HepG2 (cell line): ENCODE results near the gene LMAN1L. TPM values are rescaled to one million over a fixed set of nuclear protein-coding genes. Genes with fewer than 3 reads are reported as not detected.

Experiments
- BCL6 ChIP-seq: IDR thresholded peaks from 2 replicates; pipeline ENCODE4 v1.6.1; 2016; ENCODE audit warnings: missing genetic modification reagents, missing compliant biosample characterization
- CEBPG ChIP-seq: IDR thresholded peaks from 2 replicates; pipeline ENCODE4 v1.6.1; 2016
- CENPT ChIP-seq: sonication (generic); formaldehyde crosslinking; IDR thresholded peaks from 2 replicates; pipeline ENCODE4 v1.8.0; 2022; ENCODE audit warnings: low read depth, mild to moderate bottlenecking, moderate library complexity, missing genetic modification reagents
- CREB1 ChIP-seq, 2 experiments: fragments of 450-650 bp in 1 of 2; IDR thresholded peaks; 2 replicates each; pipeline ENCODE4 v1.6.1; 2016 to 2017; ENCODE audit warnings: control low read depth in 1 of 2, mild to moderate bottlenecking in 1 of 2, missing compliant biosample characterization in 1 of 2, missing genetic modification characterization in 1 of 2
- ELF3 ChIP-seq: IDR thresholded peaks from 2 replicates; pipeline ENCODE4 v1.6.1; 2016; ENCODE audit warnings: missing genetic modification reagents, missing compliant biosample characterization
- HNRNPL ChIP-seq: fragments of 200-400 bp; formaldehyde crosslinking; IDR thresholded peaks from 2 replicates; pipeline ENCODE4 v1.6.1; 2017; ENCODE audit warnings: mild to moderate bottlenecking, low read depth, low read length
- HOXA3 ChIP-seq: sonication (generic); formaldehyde crosslinking; IDR thresholded peaks from 2 replicates; pipeline ENCODE4 v1.5.0; 2020; ENCODE audit warnings: missing genetic modification reagents
- KDM2A ChIP-seq: sonication (generic); formaldehyde crosslinking; IDR thresholded peaks from 2 replicates; pipeline ENCODE4 v1.4.0; 2020; ENCODE audit warnings: low read depth, missing genetic modification reagents, borderline replicate concordance
- MIXL1 ChIP-seq: IDR thresholded peaks from 2 replicates; pipeline ENCODE4 v1.6.1; 2016
- MYNN ChIP-seq: sonication (generic); formaldehyde crosslinking; IDR thresholded peaks from 2 replicates; pipeline ENCODE4 v1.4.0; 2020; ENCODE audit warnings: mild to moderate bottlenecking, low read depth, missing genetic modification reagents
- NFIC ChIP-seq: IDR thresholded peaks from 2 replicates; pipeline ENCODE4 v1.6.1; 2012; ENCODE audit warnings: mild to moderate bottlenecking, low read length, inconsistent platforms
- ONECUT2 ChIP-seq: sonication (generic); formaldehyde crosslinking; IDR thresholded peaks from 2 replicates; pipeline ENCODE4 v1.4.0; 2020; ENCODE audit warnings: missing genetic modification reagents
- POLR2AphosphoS2 ChIP-seq: IDR thresholded peaks from 2 replicates; pipeline ENCODE4 v1.6.1; 2011; ENCODE audit warnings: low read depth, low read length, improper control_type of control experiment
- SMAD1 ChIP-seq: sonication (generic); formaldehyde crosslinking; IDR thresholded peaks from 2 replicates; pipeline ENCODE4 v1.4.0; 2020; ENCODE audit warnings: missing genetic modification reagents, low read depth, mild to moderate bottlenecking, borderline replicate concordance
- SRSF9 ChIP-seq: fragments of 200-400 bp; formaldehyde crosslinking; IDR thresholded peaks from 2 replicates; pipeline ENCODE4 v1.6.1; 2018; ENCODE audit warnings: borderline replicate concordance, mild to moderate bottlenecking, low read depth, low read length; ENCODE audit not compliant: insufficient read depth, poor library complexity, severe bottlenecking
- ZBTB26 ChIP-seq: IDR thresholded peaks from 2 replicates; pipeline ENCODE4 v1.6.1; 2016; ENCODE audit warnings: missing compliant biosample characterization, missing genetic modification reagents, borderline replicate concordance
- ZIK1 ChIP-seq: sonication (generic); formaldehyde crosslinking; IDR thresholded peaks from 2 replicates; pipeline ENCODE4 v1.5.0; 2020; ENCODE audit warnings: mild to moderate bottlenecking, low read depth, missing genetic modification reagents, borderline replicate concordance
- ZNF260 ChIP-seq: sonication (generic); formaldehyde crosslinking; IDR thresholded peaks from 2 replicates; pipeline ENCODE4 v1.4.0; 2020; ENCODE audit warnings: missing genetic modification reagents, low read depth, mild to moderate bottlenecking, borderline replicate concordance
- ZNF337 ChIP-seq: sonication (generic); formaldehyde crosslinking; IDR thresholded peaks from 2 replicates; pipeline ENCODE4 v1.5.1; 2020; ENCODE audit warnings: missing genetic modification reagents, low read depth, mild to moderate bottlenecking, borderline replicate concordance
- ZNF567 ChIP-seq: sonication (generic); formaldehyde crosslinking; IDR thresholded peaks from 2 replicates; pipeline ENCODE4 v1.8.1; 2023; ENCODE audit warnings: mild to moderate bottlenecking, missing genetic modification reagents, borderline replicate concordance
- ZNF589 ChIP-seq: sonication (generic); formaldehyde crosslinking; conservative IDR thresholded peaks from 2 replicates; pipeline ENCODE4 v1.8.0; 2022; ENCODE audit warnings: mild to moderate bottlenecking, moderate library complexity, missing genetic modification reagents
- ZNF772 ChIP-seq: sonication (generic); formaldehyde crosslinking; IDR thresholded peaks from 2 replicates; pipeline ENCODE4 v1.5.0; 2020; ENCODE audit warnings: mild to moderate bottlenecking, missing genetic modification reagents
- polyA plus RNA-seq, 8 experiments: library from polyadenylated mRNA; depleted of rRNA in 3 of 8; stranded (reverse) in 7 of 8; unstranded in 1 of 8; fragments of >200 nt; fragmentation: Illumina TruSeq in 4 of 8; extraction: Trizol in 4 of 8; gene quantifications; 2 replicates each; pipeline versions ENCODE4 v1.2.1 to v1.2.3, GENCODE V29; 2011 to 2016; ENCODE audit warnings: low read depth in 4 of 8, missing spikeins in 1 of 8, mixed read lengths in 1 of 8; ENCODE audit not compliant: insufficient read depth in 1 of 8
- total RNA-seq, 5 experiments: library from RNA; depleted of rRNA; stranded (reverse); fragments of >200 nt; fragmentation: Illumina TruSeq; extraction: Trizol; gene quantifications; 2 replicates each; pipeline ENCODE4 v1.2.3, GENCODE V29; 2016; ENCODE audit warnings: low read depth in 1 of 5
- TF ChIP-seq, protein P1 (sequence below): sonication (generic); formaldehyde crosslinking; IDR thresholded peaks from 2 replicates; pipeline ENCODE4 v1.5.0; 2020; ENCODE audit warnings: missing genetic modification reagents, mild to moderate bottlenecking, borderline replicate concordance
- TF ChIP-seq, protein P2 (sequence below): sonication (generic); formaldehyde crosslinking; IDR thresholded peaks from 2 replicates; pipeline ENCODE4 v1.4.0; 2020; ENCODE audit warnings: low read depth, mild to moderate bottlenecking, missing genetic modification reagents
- TF ChIP-seq, protein P3 (sequence below): IDR thresholded peaks from 2 replicates; pipeline ENCODE4 v1.6.1; 2012; ENCODE audit warnings: low read depth, low read length, improper control_type of control experiment

Gene LMAN1L
- total and polyA plus RNA-seq, 2 of the 13 experiments (the other 11 are each of a cell fraction or from before 2014, with no cell fraction given) = not detected

GRCh38 chr15:74773731-74774252, 38.8 kb upstream of the LMAN1L start (continued):
- TF ChIP-seq ZNF337 (CRISPR knock-in tag) (no peak), CENPT (CRISPR knock-in tag) (no peak), HNRNPL (no peak), ZIK1 (CRISPR knock-in tag) (no peak), MIXL1 (no peak), ZBTB26 (CRISPR knock-in tag) (no peak), CEBPG (CRISPR knock-in tag) (peak; percentile 88), POLR2AphosphoS2 (no peak), ONECUT2 (CRISPR knock-in tag) (no peak), SMAD1 (CRISPR knock-in tag) (no peak), BCL6 (CRISPR knock-in tag) (peak; percentile 41; the same call in 1 of the 2 replicates), NFIC (no peak), HOXA3 (CRISPR knock-in tag) (no peak), KDM2A (no peak), ZNF567 (CRISPR knock-in tag) (no peak), ZNF589 (CRISPR knock-in tag) (no peak), MYNN (CRISPR knock-in tag) (no peak), ELF3 (CRISPR knock-in tag) (no peak), SRSF9 (no peak), ZNF260 (CRISPR knock-in tag) (no peak), CREB1 (IDR thresholded peaks at IDR 0.05) (no peak), CREB1 (CRISPR knock-in tag; IDR thresholded peaks at IDR 0.05) (no peak), ZNF772 (no peak)
- TF ChIP-seq, protein P1, sequence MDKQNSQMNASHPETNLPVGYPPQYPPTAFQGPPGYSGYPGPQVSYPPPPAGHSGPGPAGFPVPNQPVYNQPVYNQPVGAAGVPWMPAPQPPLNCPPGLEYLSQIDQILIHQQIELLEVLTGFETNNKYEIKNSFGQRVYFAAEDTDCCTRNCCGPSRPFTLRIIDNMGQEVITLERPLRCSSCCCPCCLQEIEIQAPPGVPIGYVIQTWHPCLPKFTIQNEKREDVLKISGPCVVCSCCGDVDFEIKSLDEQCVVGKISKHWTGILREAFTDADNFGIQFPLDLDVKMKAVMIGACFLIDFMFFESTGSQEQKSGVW = no peak
- TF ChIP-seq, protein P2, sequence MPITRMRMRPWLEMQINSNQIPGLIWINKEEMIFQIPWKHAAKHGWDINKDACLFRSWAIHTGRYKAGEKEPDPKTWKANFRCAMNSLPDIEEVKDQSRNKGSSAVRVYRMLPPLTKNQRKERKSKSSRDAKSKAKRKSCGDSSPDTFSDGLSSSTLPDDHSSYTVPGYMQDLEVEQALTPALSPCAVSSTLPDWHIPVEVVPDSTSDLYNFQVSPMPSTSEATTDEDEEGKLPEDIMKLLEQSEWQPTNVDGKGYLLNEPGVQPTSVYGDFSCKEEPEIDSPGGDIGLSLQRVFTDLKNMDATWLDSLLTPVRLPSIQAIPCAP = no peak
- TF ChIP-seq, protein P3, sequence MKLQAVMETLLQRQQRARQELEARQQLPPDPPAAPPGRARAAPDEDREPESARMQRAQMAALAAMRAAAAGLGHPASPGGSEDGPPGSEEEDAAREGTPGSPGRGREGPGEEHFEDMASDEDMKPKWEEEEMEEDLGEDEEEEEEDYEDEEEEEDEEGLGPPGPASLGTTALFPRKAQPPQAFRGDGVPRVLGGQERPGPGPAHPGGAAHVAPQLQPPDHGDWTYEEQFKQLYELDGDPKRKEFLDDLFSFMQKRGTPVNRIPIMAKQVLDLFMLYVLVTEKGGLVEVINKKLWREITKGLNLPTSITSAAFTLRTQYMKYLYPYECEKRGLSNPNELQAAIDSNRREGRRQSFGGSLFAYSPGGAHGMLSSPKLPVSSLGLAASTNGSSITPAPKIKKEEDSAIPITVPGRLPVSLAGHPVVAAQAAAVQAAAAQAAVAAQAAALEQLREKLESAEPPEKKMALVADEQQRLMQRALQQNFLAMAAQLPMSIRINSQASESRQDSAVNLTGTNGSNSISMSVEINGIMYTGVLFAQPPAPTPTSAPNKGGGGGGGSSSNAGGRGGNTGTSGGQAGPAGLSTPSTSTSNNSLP = no peak
